Cardiac septum (tissue), 1 donor: ENCODE results near the gene DUSP5. TPM values are rescaled to one million over a fixed set of nuclear protein-coding genes. Genes with fewer than 3 reads are reported as not detected.
"Not testable (repeated sequence)": the region's sequence is repeated elsewhere in the genome, so short reads cannot be mapped to it uniquely, and the experiment has no call there.

Source experiments
- DNase-seq: peaks from one replicate; pipeline ENCODE4 v3.0.0-alpha.2; 2020; ENCODE audit warnings: low spot score
- intact Hi-C: fragments of 100-400 bp; cut with DNase I; formaldehyde crosslinking; loops from one replicate; pipeline ENCODE4 v1.14.0; 2022
- total RNA-seq: library from RNA; stranded (reverse); fragmentation: NEBNext Ultra II Directional; extraction: Animal tissue kit (Norgen Biotek cat#: 25700); gene quantifications from one replicate; pipeline ENCODE4 v1.2.1, GENCODE V29; 2021
- donor health status: DM: no; HTN: no; CAD: no.

DUSP5 gene
- total RNA-seq, 1 donor from 2014 or later = 29.4 TPM

GRCh38 chr10:110509560-110509959 is 11.9 kb downstream of the DUSP5 start:
- DNase-seq = no peak
- intact Hi-C loops = loop anchor here (1.0 to 10.0 kb wide), 3 partner anchors 9 to 505 kb away; partner anchors contain the start of gene ADD3

- DNase-seq = no peak
- intact Hi-C loops = no loop called here
Observed at GRCh38 chr10:110510086-110510485, 12.4 kb downstream of the DUSP5 start.

GRCh38 chr10:110510730-110511129 is 13.0 kb downstream of the DUSP5 start:
- intact Hi-C loops = no loop called here

GRCh38 chr10:110511734-110512449 is 14.2 kb downstream of the DUSP5 start:
- intact Hi-C loops = no loop called here
- no peak for DNase-seq

More at GRCh38 chr10:110510730-110511129, 13.0 kb downstream of the DUSP5 start:
- DNase-seq = no peak

GRCh38 chr10:110512461-110513187 is 14.9 kb downstream of the DUSP5 start:
- intact Hi-C loops = no loop called here
- no peak for DNase-seq

- no peak for DNase-seq
- intact Hi-C loops = no loop called here
Observed at GRCh38 chr10:110513949-110514348, 16.2 kb downstream of the DUSP5 start.

- no peak for DNase-seq
- intact Hi-C loops = no loop called here
Observed at GRCh38 chr10:110514848-110515247, 17.1 kb downstream of the DUSP5 start.

- no peak for DNase-seq
- intact Hi-C loops = no loop called here
Observed at GRCh38 chr10:110516815-110517492, 19.2 kb downstream of the DUSP5 start.

- intact Hi-C loops = no loop called here
- DNase-seq = no peak
Observed at GRCh38 chr10:110522365-110522988, 24.8 kb downstream of the DUSP5 start.

- no peak for DNase-seq
- intact Hi-C loops = no loop called here
Observed at GRCh38 chr10:110523736-110524135, 26.0 kb downstream of the DUSP5 start.

GRCh38 chr10:110524179-110524858 is 26.6 kb downstream of the DUSP5 start:
- intact Hi-C loops = no loop called here
- DNase-seq = no peak

GRCh38 chr10:110524859-110525232 is 27.1 kb downstream of the DUSP5 start:
- no peak for DNase-seq
- intact Hi-C loops = no loop called here

- no peak for DNase-seq
- intact Hi-C loops = no loop called here
Observed at GRCh38 chr10:110525349-110526260, 27.9 kb downstream of the DUSP5 start.

- DNase-seq = no peak
- intact Hi-C loops = no loop called here
Observed at GRCh38 chr10:110527731-110528171, 30.0 kb downstream of the DUSP5 start.

GRCh38 chr10:110528224-110528996 is 30.7 kb downstream of the DUSP5 start:
- no peak for DNase-seq
- intact Hi-C loops = no loop called here

- DNase-seq, intact Hi-C loops: not testable (repeated sequence)
Observed at GRCh38 chr10:110528997-110529524, 31.4 kb downstream of the DUSP5 start.

- no peak for DNase-seq
- intact Hi-C loops = no loop called here
Observed at GRCh38 chr10:110529596-110530011, 31.9 kb downstream of the DUSP5 start.
